H1 (cell line): ENCODE results near the gene RNF20. TPM values are rescaled to one million over a fixed set of nuclear protein-coding genes. Genes with fewer than 3 reads are reported as not detected.
"Not testable (repeated sequence)": the region's sequence is repeated elsewhere in the genome, so short reads cannot be mapped to it uniquely, and the experiment has no call there.

Source experiments
- CTCF ChIA-PET: fragments of 300-600 bp; sonication (Branson Sonifier 250); formaldehyde crosslinking; loops from one replicate; lab custom pipeline; 2021; ENCODE audit not compliant: partially characterized antibody; lab: Charles Lee
- POLR2A ChIA-PET: fragments of 300-600 bp; sonication (Branson Sonifier 250); formaldehyde crosslinking; loops from one replicate; lab custom pipeline; 2021; ENCODE audit warnings: inconsistent platforms; ENCODE audit not compliant: partially characterized antibody; lab: Charles Lee
- DNase-seq, 2 experiments: peaks; one replicate each; pipeline versions ENCODE4 v3.0.0 to v3.0.0-alpha.2; 2010 to 2022; ENCODE audit warnings: low spot score in 2 of 2, low read depth in 1 of 2, mixed read lengths in 1 of 2
- FAIRE-seq: peaks from 2 replicates; lab custom pipeline; 2011; peaks lifted over from hg19 to GRCh38; lab: Jason Lieb, UNC
- H2AFZ ChIP-seq: 2 replicates; pipeline ENCODE4 v1.8.1; 2012; ENCODE audit warnings: low read length, inconsistent platforms
- H2AK5ac ChIP-seq: 2 replicates; pipeline ENCODE4 v1.6.1; 2013; ENCODE audit warnings: low read depth, low read length
- H2BK120ac ChIP-seq: replicated peaks from 2 replicates; pipeline ENCODE3; 2013; ENCODE audit warnings: low read depth, low read length, inconsistent platforms
- H2BK12ac ChIP-seq: 2 replicates; pipeline ENCODE4 v1.6.1; 2013; ENCODE audit warnings: low read depth, low read length
- H2BK15ac ChIP-seq: 2 replicates; pipeline ENCODE4 v1.6.1; 2013; ENCODE audit warnings: low read length
- H2BK20ac ChIP-seq: 2 replicates; pipeline ENCODE4 v1.6.1; 2013; ENCODE audit warnings: low read length
- H2BK5ac ChIP-seq: 2 replicates; pipeline ENCODE4 v1.6.1; 2013; ENCODE audit warnings: low read depth, low read length
- H3K14ac ChIP-seq: 2 replicates; pipeline ENCODE4 v1.6.1; 2013; ENCODE audit warnings: inconsistent platforms; ENCODE audit not compliant: insufficient read length
- H3K18ac ChIP-seq: 2 replicates; pipeline ENCODE4 v1.6.1; 2013; ENCODE audit warnings: low read length; ENCODE audit errors: extremely low read depth
- H3K23ac ChIP-seq: 2 replicates; pipeline ENCODE4 v1.6.1; 2013; ENCODE audit warnings: inconsistent platforms; ENCODE audit not compliant: insufficient read length
- H3K23me2 ChIP-seq: 2 replicates; pipeline ENCODE4 v1.6.1; 2013; ENCODE audit warnings: low read depth, low read length
- H3K27ac ChIP-seq: 2 replicates; pipeline ENCODE4 v1.6.1; 2011; ENCODE audit warnings: low read depth, low read length, inconsistent platforms
- H3K27me3 ChIP-seq, 4 experiments: replicated peaks in 1 of 4; 1 replicate in 1 of 4; 2 replicates in 3 of 4; pipeline versions ENCODE4 v1.6.1 to v1.8.1; 2011 to 2013; ENCODE audit warnings: low read length in 3 of 4, mild to moderate bottlenecking in 3 of 4, inconsistent platforms in 2 of 4, mixed read lengths in 2 of 4, moderate library complexity in 1 of 4; ENCODE audit not compliant: control insufficient read depth in 3 of 4, insufficient read depth in 3 of 4; ENCODE audit errors: extremely low read depth in 1 of 4
- H3K36me3 ChIP-seq, 4 experiments: 2 replicates each; pipeline versions ENCODE4 v1.6.1 to v1.8.1; 2011 to 2013; ENCODE audit warnings: mild to moderate bottlenecking in 4 of 4, low read length in 3 of 4, moderate library complexity in 2 of 4, control low read depth in 1 of 4, inconsistent platforms in 1 of 4; ENCODE audit not compliant: insufficient read depth in 4 of 4, control insufficient read depth in 2 of 4
- H3K4ac ChIP-seq: replicated peaks from 2 replicates; pipeline ENCODE3; 2013; ENCODE audit warnings: low read length, low read depth, mixed read lengths, inconsistent platforms; ENCODE audit not compliant: insufficient read length
- H3K4me1 ChIP-seq, 4 experiments: replicated peaks in 1 of 4; 1 replicate in 1 of 4; 2 replicates in 3 of 4; pipeline versions ENCODE4 v1.6.1 to v1.8.1; 2011 to 2013; ENCODE audit warnings: low read length in 3 of 4, inconsistent platforms in 2 of 4, mixed read lengths in 1 of 4; ENCODE audit not compliant: insufficient read depth in 4 of 4, control insufficient read depth in 3 of 4
- H3K4me2 ChIP-seq, 2 experiments: 2 replicates each; pipeline versions ENCODE4 v1.6.1 to v1.8.1; 2011 to 2013; ENCODE audit warnings: low read depth in 2 of 2, low read length in 2 of 2, control low read depth in 1 of 2, inconsistent platforms in 1 of 2, mild to moderate bottlenecking in 1 of 2; ENCODE audit not compliant: insufficient read depth in 1 of 2
- H3K4me3 ChIP-seq, 4 experiments: fragments of 200-600, 300-600 bp in 1 of 4; sonication (generic), shearing (Covaris generic), sonication (Bioruptor Twin) in 1 of 4; 2 replicates each; pipeline versions ENCODE4 v1.5.1 to v1.8.1; 2011 to 2016; ENCODE audit warnings: low read length in 4 of 4, low read depth in 3 of 4, control low read depth in 2 of 4, inconsistent platforms in 2 of 4, mild to moderate bottlenecking in 2 of 4, mixed read lengths in 1 of 4, moderate library complexity in 1 of 4; ENCODE audit not compliant: insufficient read depth in 2 of 4; ENCODE audit errors: extremely low read depth in 1 of 4
- H3K56ac ChIP-seq: replicated peaks from 2 replicates; pipeline ENCODE3; 2013; ENCODE audit warnings: low read depth, mild to moderate bottlenecking, mixed read lengths, low read length, inconsistent platforms; ENCODE audit not compliant: insufficient read length
- H3K79me1 ChIP-seq: 2 replicates; pipeline ENCODE4 v1.6.1; 2013; ENCODE audit warnings: low read depth, low read length, control low read depth
- H3K79me2 ChIP-seq, 2 experiments: 2 replicates each; pipeline versions ENCODE4 v1.6.1 to v1.8.1; 2012 to 2013; ENCODE audit warnings: low read length in 2 of 2, mild to moderate bottlenecking in 2 of 2, inconsistent platforms in 1 of 2; ENCODE audit not compliant: insufficient read depth in 2 of 2, control insufficient read depth in 1 of 2
- H3K9ac ChIP-seq, 4 experiments: replicated peaks in 1 of 4; 1 replicate in 1 of 4; 2 replicates in 3 of 4; pipeline versions ENCODE4 v1.6.1 to v1.8.1; 2011 to 2013; ENCODE audit warnings: low read depth in 3 of 4, low read length in 3 of 4, control low read depth in 2 of 4, mild to moderate bottlenecking in 2 of 4, moderate library complexity in 2 of 4, inconsistent platforms in 1 of 4; ENCODE audit errors: extremely low read depth in 1 of 4
- H3K9me3 ChIP-seq, 2 experiments: 2 replicates each; pipeline versions ENCODE4 v1.6.1 to v1.8.1; 2012 to 2013; ENCODE audit warnings: mild to moderate bottlenecking in 2 of 2, moderate library complexity in 2 of 2, control low read depth in 1 of 2, inconsistent platforms in 1 of 2, low read depth in 1 of 2, low read length in 1 of 2, mixed read lengths in 1 of 2; ENCODE audit not compliant: insufficient read depth in 2 of 2
- H4K20me1 ChIP-seq, 2 experiments: replicated peaks in 1 of 2; 2 replicates each; pipeline versions ENCODE3 to v1.8.1; 2011 to 2013; ENCODE audit warnings: inconsistent platforms in 2 of 2, low read length in 2 of 2, mild to moderate bottlenecking in 1 of 2; ENCODE audit not compliant: insufficient read depth in 2 of 2, control insufficient read depth in 1 of 2
- H4K5ac ChIP-seq: 2 replicates; pipeline ENCODE4 v1.6.1; 2013; ENCODE audit warnings: low read length, low read depth, mixed read lengths, inconsistent platforms; ENCODE audit not compliant: insufficient read length
- H4K8ac ChIP-seq: 2 replicates; pipeline ENCODE4 v1.8.0; 2013; ENCODE audit warnings: mild to moderate bottlenecking, moderate library complexity, low read length, inconsistent platforms; ENCODE audit not compliant: insufficient read depth; ENCODE audit errors: extremely low read depth
- H4K91ac ChIP-seq: replicated peaks from 2 replicates; pipeline ENCODE3; 2013; ENCODE audit warnings: low read length, mixed read lengths, inconsistent platforms; ENCODE audit not compliant: insufficient read length
- WGBS, 2 experiments: shearing (Covaris generic) in 1 of 2; methylation state at CpG; one replicate each; pipeline versions ENCODE4 v1.1.6 to v1.1.7; 2013 to 2015; ENCODE audit warnings: low lambda C conversion rate in 2 of 2, mixed read lengths in 2 of 2, inconsistent platforms in 1 of 2, low coverage in 1 of 2, missing lambda C conversion rate in 1 of 2; ENCODE audit not compliant: insufficient replicate concordance in 2 of 2, insufficient coverage in 1 of 2, insufficient read length in 1 of 2; ENCODE audit errors: extremely low coverage in 1 of 2, missing lambda C conversion rate in 1 of 2; 5-methylcytosine and 5-hydroxymethylcytosine counted together
- polyA plus RNA-seq, 7 experiments: library from polyadenylated mRNA; depleted of rRNA in 3 of 7; stranded (reverse) in 5 of 7; unstranded in 2 of 7; fragments of >200 nt in 5 of 7; fragments of 200-250 nt in 2 of 7; gene quantifications; 1 replicate in 5 of 7; 2 replicates in 1 of 7; 4 replicates in 1 of 7; pipeline versions ENCODE4 v1.2.1 to v1.2.3, GENCODE V29; 2011 to 2013; ENCODE audit warnings: missing spikeins in 2 of 7, mixed read lengths in 2 of 7
- total RNA-seq: library from RNA; stranded (reverse); fragmentation: NEBNext Ultra II Directional; extraction: Animal tissue kit (Norgen Biotek cat#: 25700); gene quantifications from 2 replicates; pipeline ENCODE4 v1.2.1, GENCODE V29; 2021

Gene RNF20
- total and polyA plus RNA-seq, 2 of the 8 experiments (the other 6 are each of a cell fraction or from before 2014, with no cell fraction given): 9.4 to 65.2 TPM

GRCh38 chr9:101590074-101590473, 56.4 kb downstream of the RNF20 start:
- H4K5ac ChIP-seq, H3K27ac ChIP-seq, H3K23ac ChIP-seq, POLR2A ChIA-PET, H3K14ac ChIP-seq, H3K4me1 ChIP-seq, H2BK5ac ChIP-seq, H4K91ac ChIP-seq, H4K8ac ChIP-seq, H2BK20ac ChIP-seq, H3K36me3 ChIP-seq, H3K4me2 ChIP-seq, H3K23me2 ChIP-seq, H4K20me1 ChIP-seq, H3K79me2 ChIP-seq, H3K56ac ChIP-seq, H2AFZ ChIP-seq, FAIRE-seq, DNase-seq, H2BK12ac ChIP-seq, H3K18ac ChIP-seq, H3K9me3 ChIP-seq, H2BK15ac ChIP-seq, H2BK120ac ChIP-seq, H3K9ac ChIP-seq, H2AK5ac ChIP-seq, H3K4ac ChIP-seq, H3K4me3 ChIP-seq, H3K79me1 ChIP-seq, H3K27me3 ChIP-seq: not testable (repeated sequence)
- CTCF ChIA-PET: interaction anchor here (0.7 to 1.1 kb wide), 4 partner anchors 12 to 202 kb away, joined by 3 to 4 read pairs (median 4); no protein-coding TSS in a partner anchor
- 86% methylated on average over 6 of the region's 6 CpGs; no CpG with 5 or more reads in 1 of the 2 experiments for WGBS, 2 experiments
